ENCODE results near the gene NAPB. TPM values are rescaled to one million over a fixed set of nuclear protein-coding genes. Genes with fewer than 3 reads are reported as not detected.

Gene NAPB
- total and polyA plus RNA-seq, 9 donors: 5.6 to 9.2 (median 7.3) TPM

- Histone ChIP-seq H3K4me3 (ENCODE audit: low read length) (no peak overlapping the region), H3K9me3 (replicated peaks; ENCODE audit: control insufficient read depth, low read depth, low read length) (no peaks in the 10 kb centered on the region), H3K36me3 (ENCODE audit: control insufficient read depth, insufficient read depth, low read length) (no peaks in the 10 kb centered on the region), H3K27ac (ENCODE audit: low read length) (no peak overlapping the region), H3K4me1 (ENCODE audit: control insufficient read depth, insufficient read depth, low read length) (no peaks in the 10 kb centered on the region), H3K27me3 (ENCODE audit: control insufficient read depth, insufficient read depth, low read length) (no peaks in the 10 kb centered on the region)
- DNase-seq: no peak
- no CpG with 5 or more reads among the region's 3 CpGs for WGBS (ENCODE audit: insufficient coverage)
These were observed 11.5 kb downstream of the NAPB start for GRCh38 chr20:23409800-23410199.

GRCh38 chr20:23408957-23409356 is 12.3 kb downstream of the NAPB start:
- no peaks in the 10 kb centered on the region for H3K4me1 ChIP-seq (ENCODE audit: control insufficient read depth, insufficient read depth, low read length)
- no peak for DNase-seq
- no peaks in the 10 kb centered on the region for H3K27me3 ChIP-seq (ENCODE audit: control insufficient read depth, insufficient read depth, low read length)
- H3K36me3 ChIP-seq (ENCODE audit: control insufficient read depth, insufficient read depth, low read length): no peaks in the 10 kb centered on the region
- H3K9me3 ChIP-seq (replicated peaks; ENCODE audit: control insufficient read depth, low read depth, low read length): no peaks in the 10 kb centered on the region
- no peak overlapping the region for H3K4me3 ChIP-seq (ENCODE audit: low read length)
- WGBS (ENCODE audit: insufficient coverage): no CpG with 5 or more reads among the region's 2 CpGs
- no peak overlapping the region for H3K27ac ChIP-seq (ENCODE audit: low read length)

GRCh38 chr20:23407781-23408464 is 13.4 kb downstream of the NAPB start:
- no peak for DNase-seq
- Histone ChIP-seq H3K4me3 (ENCODE audit: low read length) (no peak overlapping the region), H3K9me3 (replicated peaks; ENCODE audit: control insufficient read depth, low read depth, low read length) (no peaks in the 10 kb centered on the region), H3K27me3 (ENCODE audit: control insufficient read depth, insufficient read depth, low read length) (no peaks in the 10 kb centered on the region), H3K27ac (ENCODE audit: low read length) (no peak overlapping the region), H3K36me3 (ENCODE audit: control insufficient read depth, insufficient read depth, low read length) (no peaks in the 10 kb centered on the region), H3K4me1 (ENCODE audit: control insufficient read depth, insufficient read depth, low read length) (no peaks in the 10 kb centered on the region)
- WGBS (ENCODE audit: insufficient coverage): no CpG with 5 or more reads among the region's 2 CpGs

GRCh38 chr20:23406880-23407279 is 14.4 kb downstream of the NAPB start:
- Histone ChIP-seq H3K4me3 (ENCODE audit: low read length) (no peak overlapping the region), H3K27me3 (ENCODE audit: control insufficient read depth, insufficient read depth, low read length) (no peaks in the 10 kb centered on the region), H3K27ac (ENCODE audit: low read length) (no peak overlapping the region), H3K4me1 (ENCODE audit: control insufficient read depth, insufficient read depth, low read length) (no peaks in the 10 kb centered on the region), H3K36me3 (ENCODE audit: control insufficient read depth, insufficient read depth, low read length) (no peaks in the 10 kb centered on the region), H3K9me3 (replicated peaks; ENCODE audit: control insufficient read depth, low read depth, low read length) (no peaks in the 10 kb centered on the region)
- DNase-seq: no peak
- WGBS (ENCODE audit: insufficient coverage): no CpG with 5 or more reads among the region's 1 CpG

- DNase-seq: no peak
- Histone ChIP-seq H3K27ac (ENCODE audit: low read length) (no peak overlapping the region), H3K4me3 (ENCODE audit: low read length) (no peak overlapping the region), H3K36me3 (ENCODE audit: control insufficient read depth, insufficient read depth, low read length) (peaks cover 6% of the 10 kb centered on the region), H3K4me1 (ENCODE audit: control insufficient read depth, insufficient read depth, low read length) (no peaks in the 10 kb centered on the region), H3K9me3 (replicated peaks; ENCODE audit: control insufficient read depth, low read depth, low read length) (no peaks in the 10 kb centered on the region), H3K27me3 (ENCODE audit: control insufficient read depth, insufficient read depth, low read length) (no peaks in the 10 kb centered on the region)
- 100% methylated on average over 1 of the region's 3 CpGs for WGBS (ENCODE audit: insufficient coverage)
These were observed 17.1 kb downstream of the NAPB start for GRCh38 chr20:23404196-23404595.

GRCh38 chr20:23403751-23404150 is 17.5 kb downstream of the NAPB start:
- no peaks in the 10 kb centered on the region for H3K4me1 ChIP-seq (ENCODE audit: control insufficient read depth, insufficient read depth, low read length)
- WGBS (ENCODE audit: insufficient coverage): 100% methylated on average over 1 of the region's 5 CpGs

GRCh38 chr20:23401051-23401450 is 20.2 kb downstream of the NAPB start:
- no CpG with 5 or more reads among the region's 5 CpGs for WGBS (ENCODE audit: insufficient coverage)

More at GRCh38 chr20:23403751-23404150, 17.5 kb downstream of the NAPB start:
- no peak overlapping the region for H3K27ac ChIP-seq (ENCODE audit: low read length)
- no peaks in the 10 kb centered on the region for H3K9me3 ChIP-seq (replicated peaks; ENCODE audit: control insufficient read depth, low read depth, low read length)
- peaks cover 6% of the 10 kb centered on the region for H3K36me3 ChIP-seq (ENCODE audit: control insufficient read depth, insufficient read depth, low read length)
- no peak overlapping the region for H3K4me3 ChIP-seq (ENCODE audit: low read length)
- no peaks in the 10 kb centered on the region for H3K27me3 ChIP-seq (ENCODE audit: control insufficient read depth, insufficient read depth, low read length)
- DNase-seq: no peak

GRCh38 chr20:23399568-23400241 is 21.6 kb downstream of the NAPB start:
- 78% methylated on average over 3 of the region's 6 CpGs for whole genome bisulfite sequencing (ENCODE audit: insufficient coverage)
- Histone ChIP-seq H3K27ac (ENCODE audit: low read length) (no peak overlapping the region), H3K4me1 (ENCODE audit: control insufficient read depth, insufficient read depth, low read length) (no peaks in the 10 kb centered on the region)

More at GRCh38 chr20:23401051-23401450, 20.2 kb downstream of the NAPB start:
- H3K27ac ChIP-seq (ENCODE audit: low read length): no peak overlapping the region
- H3K4me1 ChIP-seq (ENCODE audit: control insufficient read depth, insufficient read depth, low read length): no peaks in the 10 kb centered on the region
- no peaks in the 10 kb centered on the region for H3K9me3 ChIP-seq (replicated peaks; ENCODE audit: control insufficient read depth, low read depth, low read length)
- peaks cover 8% of the 10 kb centered on the region for H3K36me3 ChIP-seq (ENCODE audit: control insufficient read depth, insufficient read depth, low read length)
- no peaks in the 10 kb centered on the region for H3K27me3 ChIP-seq (ENCODE audit: control insufficient read depth, insufficient read depth, low read length)
- no peak for DNase-seq
- no peak overlapping the region for H3K4me3 ChIP-seq (ENCODE audit: low read length)

GRCh38 chr20:23397961-23398360 is 23.3 kb downstream of the NAPB start:
- no peaks in the 10 kb centered on the region for H3K4me1 ChIP-seq (ENCODE audit: control insufficient read depth, insufficient read depth, low read length)
- 92% methylated on average over 1 of the region's 2 CpGs for WGBS (ENCODE audit: insufficient coverage)
- H3K36me3 ChIP-seq (ENCODE audit: control insufficient read depth, insufficient read depth, low read length): peaks cover 24% of the 10 kb centered on the region
- no peaks in the 10 kb centered on the region for H3K9me3 ChIP-seq (replicated peaks; ENCODE audit: control insufficient read depth, low read depth, low read length)
- peak; percentile 37 for DNase-seq
- H3K27ac ChIP-seq (ENCODE audit: low read length): no peak overlapping the region
- H3K4me3 ChIP-seq (ENCODE audit: low read length): no peak overlapping the region
- no peaks in the 10 kb centered on the region for H3K27me3 ChIP-seq (ENCODE audit: control insufficient read depth, insufficient read depth, low read length)

More at GRCh38 chr20:23399568-23400241, 21.6 kb downstream of the NAPB start:
- Histone ChIP-seq H3K36me3 (ENCODE audit: control insufficient read depth, insufficient read depth, low read length) (peaks cover 12% of the 10 kb centered on the region), H3K27me3 (ENCODE audit: control insufficient read depth, insufficient read depth, low read length) (no peaks in the 10 kb centered on the region), H3K4me3 (ENCODE audit: low read length) (no peak overlapping the region), H3K9me3 (replicated peaks; ENCODE audit: control insufficient read depth, low read depth, low read length) (no peaks in the 10 kb centered on the region)
- no peak for DNase-seq

- no peak overlapping the region for H3K4me3 ChIP-seq (ENCODE audit: low read length)
- H3K27me3 ChIP-seq (ENCODE audit: control insufficient read depth, insufficient read depth, low read length): no peaks in the 10 kb centered on the region
- no peak overlapping the region for H3K27ac ChIP-seq (ENCODE audit: low read length)
- no peaks in the 10 kb centered on the region for H3K9me3 ChIP-seq (replicated peaks; ENCODE audit: control insufficient read depth, low read depth, low read length)
- DNase-seq: peak; percentile 33
- peaks cover 24% of the 10 kb centered on the region for H3K36me3 ChIP-seq (ENCODE audit: control insufficient read depth, insufficient read depth, low read length)
- H3K4me1 ChIP-seq (ENCODE audit: control insufficient read depth, insufficient read depth, low read length): no peaks in the 10 kb centered on the region
- 47% methylated on average over 4 of the region's 6 CpGs for WGBS (ENCODE audit: insufficient coverage)
These were observed 24.2 kb downstream of the NAPB start for GRCh38 chr20:23396950-23397627.
